Suprapubic skin (tissue), 4 donors: Measurements from ENCODE around the gene SVIL. TPM values are rescaled to one million over a fixed set of nuclear protein-coding genes. Genes with fewer than 3 reads are reported as not detected.
A peak's percentile ranks its signal among the peaks of the same experiment; 100 is the strongest.

Experiments
- DNase-seq, 2 donors: peaks; one replicate each; pipeline ENCODE4 v3.0.0-alpha.2; 2019; ENCODE audit warnings: low spot score in 2 of 2
- H3K27ac ChIP-seq: fragments of 200-600 bp; sonication (generic); one replicate; pipeline ENCODE4 v1.5.1; 2019
- H3K27me3 ChIP-seq: fragments of 200-600 bp; sonication (generic); one replicate; pipeline ENCODE4 v1.5.1; 2019
- H3K36me3 ChIP-seq: fragments of 200-600 bp; sonication (generic); one replicate; pipeline ENCODE4 v1.5.1; 2019
- H3K4me1 ChIP-seq: fragments of 200-600 bp; sonication (generic); one replicate; pipeline ENCODE4 v1.5.1; 2019
- H3K4me3 ChIP-seq: fragments of 200-600 bp; sonication (generic); one replicate; pipeline ENCODE4 v1.5.1; 2019; ENCODE audit warnings: mild to moderate bottlenecking
- H3K9me3 ChIP-seq: fragments of 200-600 bp; sonication (generic); one replicate; pipeline ENCODE4 v1.5.1; 2019
- CTCF ChIP-seq, 2 donors: fragments of 200-600 bp in 1 of 2; fragments of 450-650 bp in 1 of 2; sonication (generic) in 1 of 2; IDR thresholded peaks; one replicate each; pipeline ENCODE4 v1.5.1; 2016 to 2019; ENCODE audit warnings: antibody characterized with exemption in 2 of 2, mild to moderate bottlenecking in 1 of 2, moderate library complexity in 1 of 2
- EP300 ChIP-seq: sonication (generic); formaldehyde crosslinking; IDR thresholded peaks from one replicate; pipeline ENCODE4 v1.6.1; 2017; ENCODE audit warnings: antibody characterized with exemption
- POLR2A ChIP-seq, 2 donors: fragments of 450-650 bp; IDR thresholded peaks; one replicate each; pipeline ENCODE4 v1.6.1; 2017; ENCODE audit warnings: antibody characterized with exemption in 2 of 2, mild to moderate bottlenecking in 2 of 2, moderate library complexity in 2 of 2
- POLR2AphosphoS5 ChIP-seq, 3 donors: sonication (generic); formaldehyde crosslinking; IDR thresholded peaks; one replicate each; pipeline ENCODE4 v1.6.1; 2017; ENCODE audit warnings: antibody characterized with exemption in 3 of 3
- whole genome bisulfite sequencing: methylation state at CpG from one replicate; pipeline ENCODE4 v1.1.5; 2018; 5-methylcytosine and 5-hydroxymethylcytosine counted together
- total RNA-seq, 4 donors: library from RNA; depleted of rRNA; stranded (reverse); fragments of >200 nt; gene quantifications; one replicate each; pipeline ENCODE4 v1.1.0, GENCODE V29; 2016

SVIL gene
- total RNA-seq, 4 donors from 2014 or later: 52.9 to 129 (median 72.1) TPM

GRCh38 chr10:29635711-29636144 is 957 bp upstream of the SVIL start:
- peak overlapping the region; percentile 87 for H3K27ac ChIP-seq
- 22% methylated on average over 4 of the region's 4 CpGs for WGBS
- no peak overlapping the region for H3K4me3 ChIP-seq
- no peaks in the 10 kb centered on the region for H3K27me3 ChIP-seq
- H3K4me1 ChIP-seq: peaks cover 47% of the 10 kb centered on the region
- H3K9me3 ChIP-seq: no peaks in the 10 kb centered on the region
- H3K36me3 ChIP-seq: no peaks in the 10 kb centered on the region
- no peak for DNase-seq
- TF ChIP-seq POLR2A (IDR thresholded peaks at IDR 0.05): no peak
- TF ChIP-seq POLR2AphosphoS5 (IDR thresholded peaks at IDR 0.05): no peak
- TF ChIP-seq CTCF (IDR thresholded peaks at IDR 0.05): no peak
- no peak for TF ChIP-seq EP300

GRCh38 chr10:29634105-29634504 is 666 bp downstream of the SVIL start:
- no peak for DNase-seq
- 24% methylated on average over 2 of the region's 2 CpGs for WGBS
- no peaks in the 10 kb centered on the region for H3K9me3 ChIP-seq
- H3K27me3 ChIP-seq: no peaks in the 10 kb centered on the region
- no peaks in the 10 kb centered on the region for H3K36me3 ChIP-seq
- H3K27ac ChIP-seq: peak overlapping the region; percentile 87
- peak overlapping the region; percentile 19 for H3K4me3 ChIP-seq
- H3K4me1 ChIP-seq: peaks cover 58% of the 10 kb centered on the region
- TF ChIP-seq EP300: no peak
- TF ChIP-seq CTCF (IDR thresholded peaks at IDR 0.05): no peak
- TF ChIP-seq POLR2A (IDR thresholded peaks at IDR 0.05): no peak
- TF ChIP-seq POLR2AphosphoS5 (IDR thresholded peaks at IDR 0.05): no peak

GRCh38 chr10:29631049-29631339 is 3.8 kb downstream of the SVIL start:
- Histone ChIP-seq H3K9me3 (no peaks in the 10 kb centered on the region), H3K4me1 (peaks cover 66% of the 10 kb centered on the region), H3K4me3 (no peak overlapping the region), H3K27me3 (no peaks in the 10 kb centered on the region), H3K27ac (peak overlapping the region; percentile 42), H3K36me3 (no peaks in the 10 kb centered on the region)
- TF ChIP-seq POLR2A (IDR thresholded peaks at IDR 0.05): no peak
- TF ChIP-seq CTCF (IDR thresholded peaks at IDR 0.05): no peak
- no peak for TF ChIP-seq POLR2AphosphoS5 (IDR thresholded peaks at IDR 0.05)
- no peak for TF ChIP-seq EP300
- no peak for DNase-seq
- WGBS: 61% methylated on average over 4 of the region's 4 CpGs

GRCh38 chr10:29630205-29631048 is 4.3 kb downstream of the SVIL start:
- no peaks in the 10 kb centered on the region for H3K27me3 ChIP-seq
- H3K4me1 ChIP-seq: peaks cover 60% of the 10 kb centered on the region
- peak overlapping the region; percentile 42 for H3K27ac ChIP-seq
- WGBS: 49% methylated on average over 11 of the region's 11 CpGs
- no peak overlapping the region for H3K4me3 ChIP-seq
- TF ChIP-seq CTCF (IDR thresholded peaks at IDR 0.05): no peak
- TF ChIP-seq POLR2AphosphoS5 (IDR thresholded peaks at IDR 0.05): no peak
- TF ChIP-seq EP300: no peak
- no peak for TF ChIP-seq POLR2A (IDR thresholded peaks at IDR 0.05)
- DNase-seq: no peak
- no peaks in the 10 kb centered on the region for H3K36me3 ChIP-seq
- no peaks in the 10 kb centered on the region for H3K9me3 ChIP-seq

GRCh38 chr10:29628912-29629526 is 5.8 kb downstream of the SVIL start:
- no peak overlapping the region for H3K4me3 ChIP-seq
- H3K27me3 ChIP-seq: no peaks in the 10 kb centered on the region
- TF ChIP-seq POLR2A (IDR thresholded peaks at IDR 0.05) (no peak), POLR2AphosphoS5 (IDR thresholded peaks at IDR 0.05) (no peak), CTCF (IDR thresholded peaks at IDR 0.05) (no peak), EP300 (no peak)
- no peak for DNase-seq
- peaks cover 46% of the 10 kb centered on the region for H3K4me1 ChIP-seq
- 90% methylated on average over 12 of the region's 12 CpGs for WGBS
- H3K27ac ChIP-seq: no peak overlapping the region
- H3K36me3 ChIP-seq: no peaks in the 10 kb centered on the region
- H3K9me3 ChIP-seq: no peaks in the 10 kb centered on the region
